GM18868 (cell line): ENCODE data around the gene RASSF7.

Experiments used
- ATAC-seq: cut with Tn5 transposase; IDR thresholded peaks from one replicate; pipeline ENCODE4 v1.9.1; 2021; ENCODE audit warnings: mild to moderate bottlenecking, moderate library complexity; ENCODE audit not compliant: unreplicated experiment

The RASSF7 gene

DNA sequence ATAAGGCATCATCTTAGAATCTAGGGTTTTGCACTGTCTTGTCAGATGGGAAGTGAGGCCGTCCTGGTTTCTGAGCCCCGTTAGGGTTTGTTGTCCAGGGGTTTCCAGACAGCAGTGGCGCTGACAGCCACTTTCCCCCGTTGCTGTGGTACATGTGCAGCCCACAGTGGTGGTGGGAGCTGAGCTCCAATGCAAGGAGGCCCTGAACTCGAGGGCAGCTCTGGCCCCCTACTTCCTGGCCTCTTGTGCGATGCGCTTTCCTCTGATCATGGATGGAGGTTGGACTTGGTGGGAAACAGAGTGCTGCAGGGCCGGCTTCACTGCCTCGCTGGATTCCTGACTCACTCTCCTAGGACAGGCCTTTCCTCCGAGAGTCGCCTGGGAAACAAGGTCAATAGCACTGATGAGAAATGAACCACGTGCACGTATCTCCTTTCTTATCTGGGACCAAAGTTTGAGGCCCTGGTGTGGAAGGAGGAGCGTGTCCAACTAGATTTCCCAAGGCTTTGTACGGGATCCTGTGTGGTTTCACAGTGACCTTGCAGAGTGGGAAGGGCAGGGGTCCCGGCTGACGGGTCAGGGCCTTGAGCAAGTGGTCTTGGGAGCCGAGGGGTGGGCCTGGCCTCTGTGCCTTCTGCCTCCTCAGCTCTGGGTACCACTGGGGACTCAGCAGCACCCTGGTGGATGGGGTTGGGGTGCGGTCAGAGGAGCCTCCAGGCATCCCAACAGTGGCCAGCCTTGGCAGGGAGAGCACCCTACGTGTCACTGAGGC is 19.2 kb downstream of the RASSF7 start:
- ATAC-seq = no peak

GRCh38 chr11:581342-581741 is 20.6 kb downstream of the RASSF7 start:
- no peak for ATAC-seq

DNA sequence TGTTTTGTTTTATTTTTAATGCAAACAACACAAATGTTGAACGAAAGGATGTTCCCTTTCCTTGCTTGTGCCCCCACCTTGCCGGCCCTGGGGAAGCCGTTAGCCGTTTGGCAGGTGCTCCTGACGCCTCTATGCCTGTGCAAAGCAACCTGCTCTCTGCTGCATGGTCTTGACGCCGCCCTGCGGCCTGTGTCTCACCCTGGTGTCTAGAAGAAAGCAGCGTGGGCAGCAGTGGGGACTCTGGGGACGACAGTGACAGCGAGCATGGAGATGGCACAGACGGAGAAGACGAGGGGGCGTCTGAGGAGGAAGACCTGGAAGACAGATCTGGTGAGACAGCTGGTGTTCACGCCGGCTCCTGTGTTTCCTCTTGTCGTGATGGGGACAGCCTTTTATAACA is 21.0 kb downstream of the RASSF7 start:
- no peak for ATAC-seq

DNA sequence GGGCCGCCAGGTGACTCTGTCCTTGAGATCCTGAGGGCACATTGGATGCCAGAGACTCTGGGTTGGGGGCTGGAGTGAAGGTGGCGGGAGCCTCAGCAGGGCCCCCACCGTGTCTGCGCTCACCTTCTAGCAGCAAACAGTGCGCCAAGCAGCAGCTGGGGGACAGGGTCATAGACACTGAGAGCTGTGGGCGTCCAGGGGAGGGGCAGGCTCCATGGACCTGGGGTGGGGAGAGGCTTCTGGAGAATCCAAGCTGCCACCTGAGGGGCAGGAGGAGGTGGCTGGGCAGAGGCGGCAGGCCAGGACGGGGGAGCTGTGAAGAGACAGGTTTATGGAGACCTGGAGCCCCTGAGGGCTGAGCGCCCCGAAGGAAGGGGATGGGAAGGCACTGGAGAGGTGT is 23.5 kb downstream of the RASSF7 start:
- ATAC-seq = no peak

GRCh38 chr11:586376-587316 is 25.9 kb downstream of the RASSF7 start:
- ATAC-seq = no peak

GRCh38 chr11:587546-587945 is 26.8 kb downstream of the RASSF7 start:
- no peak for ATAC-seq

DNA sequence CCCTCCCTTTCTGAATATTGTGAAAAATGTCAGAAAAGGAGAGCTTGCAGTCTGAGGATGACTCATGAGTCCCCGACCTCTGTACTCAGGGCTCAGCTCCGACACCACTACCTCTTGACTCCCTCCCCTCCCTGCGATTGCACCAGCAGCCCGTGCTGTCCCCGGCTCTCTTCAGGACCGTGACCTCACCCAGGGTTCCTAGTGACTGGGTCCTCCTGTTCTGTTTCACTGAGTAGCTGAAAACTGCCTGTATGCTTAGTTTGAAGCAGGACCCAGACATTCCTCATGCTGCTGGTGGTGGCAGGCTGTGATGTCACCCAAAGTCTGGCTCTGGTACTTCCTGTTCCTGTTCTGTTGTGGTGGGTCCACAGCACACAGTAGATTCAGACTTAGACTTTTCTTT is 27.2 kb downstream of the RASSF7 start:
- ATAC-seq = no peak

GRCh38 chr11:589798-590197 is 29.0 kb downstream of the RASSF7 start:
- no peak for ATAC-seq

DNA sequence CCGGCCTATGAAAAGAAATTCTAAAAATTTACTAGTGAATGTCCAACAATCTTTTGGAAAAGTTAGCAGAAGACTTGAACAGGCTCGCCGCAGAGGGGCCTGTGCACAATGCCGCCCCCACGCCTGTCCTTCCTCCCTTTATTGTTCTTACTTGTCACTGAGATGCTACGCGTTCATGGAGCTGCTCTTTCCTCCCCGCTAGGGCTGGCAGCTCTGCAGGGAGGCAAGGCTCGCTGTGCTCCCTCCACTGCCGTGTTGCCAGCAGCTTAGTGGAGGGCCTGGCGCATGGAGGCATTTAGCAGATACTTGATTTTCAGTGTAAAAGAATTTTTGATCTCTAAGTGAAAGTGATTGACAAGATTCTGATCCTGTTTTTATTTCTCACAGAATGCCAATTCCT is 30.2 kb downstream of the RASSF7 start:
- ATAC-seq = no peak

GRCh38 chr11:592501-592900 is 31.7 kb downstream of the RASSF7 start:
- no peak for ATAC-seq

- no peak for ATAC-seq
Observed at GRCh38 chr11:592918-593317, 32.1 kb downstream of the RASSF7 start.

DNA sequence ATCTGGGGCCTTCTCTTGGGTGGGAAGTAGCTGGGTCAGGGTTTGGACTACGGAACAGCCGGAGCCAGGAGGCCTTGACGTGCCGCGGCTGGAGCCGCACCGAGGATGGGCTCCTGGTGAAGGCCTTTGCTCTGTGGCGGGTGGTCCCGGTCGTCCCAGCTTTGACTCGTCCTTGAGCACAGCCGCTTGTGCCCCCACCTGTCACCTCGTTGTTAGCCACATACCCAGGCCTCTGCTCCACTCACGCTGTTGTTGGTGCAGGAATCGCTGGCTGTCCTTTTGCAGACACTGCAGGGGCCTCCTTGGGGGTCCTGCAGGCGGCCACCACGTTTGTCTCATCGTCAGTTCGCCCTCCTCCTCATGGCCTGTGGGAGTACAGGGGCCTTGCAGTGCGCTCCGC is 32.6 kb downstream of the RASSF7 start:
- no peak for ATAC-seq

DNA sequence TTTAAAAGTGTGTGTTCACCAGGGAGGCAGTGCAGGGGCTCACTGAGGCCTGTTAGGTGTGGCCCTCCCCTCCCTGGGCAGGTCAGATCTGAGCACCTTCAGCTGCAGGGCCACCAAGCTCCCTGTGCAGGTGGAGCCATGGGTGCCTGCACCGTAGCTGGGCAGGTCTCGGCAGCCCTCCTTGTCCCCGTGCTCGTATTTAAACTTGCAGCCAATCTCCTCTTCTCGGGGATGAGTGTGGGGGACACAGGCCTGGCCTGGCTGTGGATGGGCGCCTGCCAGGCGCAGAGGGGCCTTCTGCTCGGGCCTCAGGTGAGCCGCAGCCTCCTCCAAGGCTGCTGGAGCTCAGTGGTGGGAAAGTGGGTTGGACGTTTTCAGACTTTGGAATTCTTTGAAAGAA is 34.6 kb downstream of the RASSF7 start:
- no peak for ATAC-seq

- no peak for ATAC-seq
Observed at GRCh38 chr11:596374-596773, 35.6 kb downstream of the RASSF7 start.

DNA sequence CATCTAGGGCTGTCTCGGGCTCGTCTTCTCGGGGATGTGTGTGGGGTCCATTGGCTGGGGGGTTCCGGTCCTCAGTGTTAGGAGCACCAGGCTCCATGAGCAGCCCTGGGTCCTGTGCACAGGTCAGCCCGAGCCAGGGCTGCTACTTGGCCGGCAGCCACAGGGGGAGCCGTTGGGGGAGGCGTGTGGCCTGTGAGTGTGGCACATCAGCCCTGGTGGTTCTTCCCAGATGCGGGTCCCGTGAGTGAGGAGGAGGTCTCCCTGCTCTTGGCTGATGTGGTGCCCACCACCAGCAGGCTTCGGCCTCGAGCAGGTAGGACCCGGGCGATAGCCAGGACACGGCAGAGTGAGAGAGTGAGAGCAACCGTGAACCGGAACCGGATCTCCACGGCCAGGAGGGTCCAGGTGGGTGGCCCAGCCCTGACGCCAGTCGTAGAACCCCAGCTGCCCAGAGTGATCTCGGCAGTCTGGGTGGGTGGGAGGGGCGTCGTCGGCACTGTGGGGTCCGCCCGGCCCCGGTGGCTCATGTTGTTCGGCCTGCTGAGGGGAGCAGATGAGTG is 36.5 kb downstream of the RASSF7 start:
- ATAC-seq = no peak

- ATAC-seq = no peak
Observed at GRCh38 chr11:598005-598680, 37.4 kb downstream of the RASSF7 start.

DNA sequence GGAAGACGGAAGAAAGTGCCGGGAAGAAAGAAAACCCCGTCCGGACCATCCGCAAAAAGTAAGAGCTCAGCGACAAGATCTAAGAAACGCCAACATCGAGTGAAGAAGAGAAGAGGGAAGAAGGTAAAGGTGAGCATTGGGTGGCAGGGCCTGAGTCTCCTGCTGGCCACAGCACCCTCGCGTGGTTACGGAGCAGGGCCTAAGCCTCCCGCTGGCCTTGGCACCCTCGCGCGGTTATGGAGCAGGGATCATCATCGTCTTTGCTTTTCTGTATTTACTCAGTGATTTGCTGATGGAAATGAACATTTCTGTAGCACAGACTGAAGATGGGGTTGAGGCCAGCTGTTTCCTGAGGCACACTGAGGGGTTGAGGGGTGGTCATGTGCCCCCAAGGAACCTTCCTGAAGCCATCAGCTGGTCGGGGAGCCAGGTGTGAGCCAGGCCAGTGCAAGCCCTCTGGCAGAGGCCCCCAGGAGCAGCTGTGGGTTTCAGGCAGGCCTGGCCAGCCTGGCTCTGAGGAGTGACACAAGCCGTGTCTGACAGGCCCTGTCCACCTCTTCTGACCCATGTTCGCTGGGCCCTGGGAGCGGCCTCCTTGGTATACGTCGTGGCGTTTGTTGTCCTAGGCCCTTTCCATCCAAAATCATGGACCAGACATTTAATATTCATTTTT is 40.9 kb downstream of the RASSF7 start:
- ATAC-seq = no peak

- no peak for ATAC-seq
Observed at GRCh38 chr11:603154-603553, 42.4 kb downstream of the RASSF7 start.

DNA sequence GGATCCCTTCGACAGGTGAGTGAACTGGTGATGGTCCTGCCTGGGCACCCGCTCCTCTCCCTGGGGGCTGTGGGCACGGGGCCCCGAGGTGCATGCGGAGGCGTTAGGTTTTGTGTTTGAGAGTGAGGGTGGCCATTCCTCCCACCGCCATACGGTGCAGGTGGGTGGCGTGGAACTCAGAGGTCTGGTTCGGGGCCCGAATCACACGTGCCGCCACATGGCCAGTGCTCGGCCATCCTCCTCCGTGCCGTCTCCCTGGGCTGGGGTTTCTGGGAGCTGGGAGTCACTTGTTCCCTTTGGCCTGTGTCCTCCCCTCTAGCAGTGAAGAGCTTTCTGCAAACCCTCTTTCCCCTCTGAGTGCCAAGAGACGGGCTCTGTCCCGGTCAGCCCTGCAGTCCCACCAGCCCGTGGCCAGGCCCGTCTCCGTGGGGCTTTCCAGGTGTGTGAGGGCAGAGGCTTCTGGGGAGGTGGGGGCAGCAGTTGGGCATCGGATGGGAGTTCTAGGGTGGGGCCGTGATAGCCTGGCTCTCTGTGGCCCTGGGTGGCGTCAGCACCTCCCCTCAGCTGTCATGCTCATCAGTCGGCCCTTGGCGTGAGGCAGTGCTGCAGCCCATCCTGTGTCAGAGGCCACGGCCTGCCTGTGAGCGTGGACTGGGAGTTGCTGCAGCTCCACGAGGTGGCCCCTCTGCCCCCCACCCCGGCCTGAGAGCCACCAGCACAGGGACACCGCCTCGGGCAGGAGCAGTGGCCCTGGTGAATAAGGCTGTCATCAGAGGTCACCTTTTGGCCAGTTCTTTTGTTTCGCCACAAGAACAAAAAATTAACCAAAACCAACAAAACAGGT is 44.7 kb downstream of the RASSF7 start:
- no peak for ATAC-seq

GRCh38 chr11:606245-606644 is 45.5 kb downstream of the RASSF7 start:
- no peak for ATAC-seq
